GM18909 (cell line): ENCODE results near the gene CDK19.

ENCODE experiments used
- ATAC-seq: cut with Tn5 transposase; IDR thresholded peaks from one replicate; pipeline ENCODE4 v1.9.1; 2021; ENCODE audit warnings: mild to moderate bottlenecking; ENCODE audit not compliant: unreplicated experiment, poor library complexity

Gene CDK19

DNA sequence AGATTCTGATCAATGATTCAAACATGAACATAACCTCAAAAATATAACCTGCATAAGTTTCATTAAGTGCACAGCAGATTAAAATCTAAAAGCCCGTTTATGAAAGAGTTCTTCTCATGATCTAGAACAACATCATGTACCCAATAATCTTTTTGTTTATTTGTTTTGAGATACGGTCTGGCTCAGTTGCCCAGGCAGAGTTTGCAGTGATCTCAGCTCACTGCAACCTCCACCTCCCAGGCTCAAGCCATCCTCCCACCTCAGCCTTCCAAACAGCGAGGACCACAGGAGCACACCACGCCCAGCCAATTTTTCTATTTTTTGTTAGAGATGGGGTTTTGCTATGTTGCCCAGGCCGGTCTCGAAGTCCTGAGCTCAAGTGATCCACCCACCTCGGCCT, 149.7 kb downstream of the CDK19 start:
- no peak for ATAC-seq

- ATAC-seq, result no peak
Observed at GRCh38 chr6:110664933-110665332, 150.3 kb downstream of the CDK19 start.

GRCh38 chr6:110662490-110663211, 152.6 kb downstream of the CDK19 start:
- ATAC-seq, result no peak

- ATAC-seq, result no peak
Observed at GRCh38 chr6:110661414-110661813, 153.9 kb downstream of the CDK19 start.

GRCh38 chr6:110660066-110660655, 155.1 kb downstream of the CDK19 start:
- no peak for ATAC-seq

GRCh38 chr6:110658631-110659211, 156.5 kb downstream of the CDK19 start:
- no peak for ATAC-seq

GRCh38 chr6:110656492-110656891, 158.8 kb downstream of the CDK19 start:
- ATAC-seq, result no peak

DNA sequence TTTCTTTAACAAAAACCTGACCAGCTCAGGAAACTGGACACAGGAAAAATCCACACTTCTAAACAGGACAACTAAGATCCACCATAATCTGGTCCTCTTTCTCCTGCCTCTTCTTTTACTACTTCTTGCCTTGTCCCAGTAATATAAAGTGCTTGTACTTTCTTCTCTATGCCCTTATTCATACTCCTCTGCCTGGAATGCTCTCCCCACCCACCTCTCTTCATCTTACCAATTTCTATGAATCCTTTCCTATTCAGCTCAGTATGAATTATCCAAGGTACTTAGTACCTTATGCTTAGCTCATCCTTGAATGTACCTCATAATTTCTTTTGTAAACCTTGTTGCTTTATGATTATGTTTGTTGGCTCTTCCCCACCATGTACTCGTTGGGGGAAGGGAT, 159.4 kb downstream of the CDK19 start:
- ATAC-seq, result no peak

GRCh38 chr6:110654096-110654820, 161.0 kb downstream of the CDK19 start:
- ATAC-seq, result no peak

- no peak for ATAC-seq
Observed at GRCh38 chr6:110653381-110653780, 161.9 kb downstream of the CDK19 start.

- no peak for ATAC-seq
Observed at GRCh38 chr6:110652520-110652919, 162.7 kb downstream of the CDK19 start.

DNA sequence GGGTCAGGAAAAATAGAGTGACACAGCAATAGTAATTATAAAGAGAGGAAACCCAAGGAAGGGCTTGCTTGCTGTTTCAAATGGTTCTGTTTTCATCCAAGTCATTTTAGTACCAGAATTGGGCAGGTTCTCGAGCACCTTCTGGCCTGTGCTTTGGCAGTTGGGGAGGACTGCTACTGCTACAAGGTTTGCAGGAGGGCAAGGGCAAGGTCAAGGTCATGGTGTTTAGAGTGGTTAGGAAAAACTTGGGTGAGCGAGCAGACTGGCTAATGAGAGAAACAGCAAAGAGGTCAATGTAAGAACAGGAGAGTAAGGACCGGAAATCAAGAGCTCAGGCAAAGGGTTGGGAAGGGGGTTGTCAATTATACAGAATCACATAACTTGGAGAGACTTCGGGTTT, 164.5 kb downstream of the CDK19 start:
- no peak for ATAC-seq

- ATAC-seq, result no peak
Observed at GRCh38 chr6:110649704-110650103, 165.6 kb downstream of the CDK19 start.

DNA sequence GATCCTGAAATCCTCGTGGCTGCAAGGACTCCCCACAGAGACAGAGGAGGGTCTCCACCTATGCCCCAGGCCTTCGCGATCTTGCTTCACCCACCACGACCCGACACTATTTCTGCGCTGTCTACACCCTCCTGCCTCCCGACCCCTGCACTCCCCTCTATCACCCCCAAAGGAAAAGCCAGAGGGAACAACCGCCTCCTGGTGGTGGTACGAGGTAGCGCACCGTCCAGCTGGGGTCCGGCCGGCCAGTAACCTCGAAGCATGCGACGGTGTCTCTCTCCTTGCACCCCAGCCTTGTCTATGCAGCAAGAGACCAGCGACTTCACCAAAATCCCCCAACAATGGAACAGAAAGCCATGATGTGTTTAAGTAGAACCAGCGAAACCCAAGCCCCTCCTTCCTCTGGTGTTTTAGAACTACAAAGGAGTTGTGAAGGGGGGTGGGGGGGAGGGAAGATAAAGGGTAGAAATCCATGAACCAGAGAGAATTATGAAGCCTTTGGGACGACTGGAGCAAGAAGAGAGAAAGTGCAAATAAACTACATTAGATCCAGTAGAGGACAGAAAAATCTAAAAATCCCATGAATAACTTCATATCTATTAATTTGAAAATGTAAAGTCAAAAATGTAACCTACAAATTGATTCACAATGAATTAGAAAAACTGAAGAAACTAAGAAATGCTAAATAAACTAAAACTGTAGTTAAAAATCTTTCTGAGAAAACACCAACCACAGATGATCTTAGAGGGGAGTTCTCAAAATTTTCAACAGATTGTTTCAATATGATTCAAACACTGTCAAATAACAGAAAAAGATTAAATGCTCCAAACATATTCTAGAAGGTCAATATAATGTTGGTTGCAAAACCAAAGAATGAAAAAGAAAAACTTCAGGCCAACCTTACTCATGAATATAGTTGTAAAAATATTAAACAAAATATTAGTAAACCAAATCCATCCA, 168.0 kb downstream of the CDK19 start:
- ATAC-seq, result no peak

DNA sequence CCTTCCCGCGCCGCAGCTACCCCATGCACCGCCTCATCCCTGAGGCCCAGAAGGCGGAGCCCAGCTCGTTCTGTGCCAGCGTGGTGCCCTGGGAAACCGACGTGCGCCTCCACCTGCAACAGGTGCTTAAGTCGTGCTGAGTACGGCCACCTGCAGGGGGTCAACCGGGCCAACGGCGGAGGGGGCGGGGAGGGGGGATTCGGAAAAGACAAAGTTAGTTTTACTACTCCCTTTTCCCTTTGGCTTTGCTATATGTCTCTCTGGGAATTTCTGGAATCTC, 168.9 kb downstream of the CDK19 start:
- ATAC-seq, result no peak

- no peak for ATAC-seq
Observed at GRCh38 chr6:110645685-110646418, 169.4 kb downstream of the CDK19 start.

DNA sequence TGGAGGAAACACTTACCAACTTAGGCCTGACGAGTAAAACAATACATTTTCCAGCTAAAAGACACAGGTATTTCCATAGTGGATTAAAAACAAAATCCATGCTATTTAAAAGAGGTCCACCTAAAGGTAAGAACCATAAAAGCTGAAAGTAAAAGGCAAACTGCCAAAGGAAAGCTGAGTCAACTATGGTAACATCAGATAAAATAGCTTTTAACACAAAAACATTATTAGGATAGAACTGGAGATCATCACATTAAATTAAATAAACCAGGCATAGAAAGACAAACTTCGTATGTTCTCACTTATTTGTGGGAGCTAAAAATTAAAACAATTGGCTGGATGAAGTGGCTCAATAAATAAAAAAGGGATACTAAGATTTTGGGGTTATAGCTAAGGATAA, 172.1 kb downstream of the CDK19 start:
- ATAC-seq, result no peak

GRCh38 chr6:110642711-110643110, 172.6 kb downstream of the CDK19 start:
- no peak for ATAC-seq

- ATAC-seq, result no peak
Observed at GRCh38 chr6:110636781-110637180, 178.5 kb downstream of the CDK19 start.

DNA sequence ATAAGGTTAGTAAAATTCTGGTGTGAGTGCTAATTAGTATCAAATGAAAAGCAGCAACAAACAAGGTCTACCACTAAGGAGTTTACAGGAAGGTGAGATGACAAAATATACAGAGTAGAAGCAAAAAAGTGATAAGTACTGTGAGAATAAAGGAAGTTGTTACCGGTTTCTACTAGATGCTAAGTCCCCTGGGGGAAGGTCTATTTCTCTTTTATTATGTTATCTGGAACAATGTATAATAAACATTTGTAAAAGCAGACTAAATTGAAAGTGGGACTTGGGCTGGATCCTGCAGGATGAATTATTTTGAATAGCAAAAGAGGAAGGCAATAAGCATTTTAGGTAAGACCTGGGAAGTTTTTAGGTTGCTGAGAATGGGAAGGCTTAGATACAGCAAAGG, 180.2 kb downstream of the CDK19 start:
- no peak for ATAC-seq
